Upper lobe of left lung (tissue), 6 donors: Measurements from ENCODE around the gene SKIC8. TPM values are rescaled to one million over a fixed set of nuclear protein-coding genes. Genes with fewer than 3 reads are reported as not detected.

ENCODE experiments used
- ATAC-seq, 2 donors: fragments of 200-7000 bp; cut with Tn5 transposase; one replicate each; pipeline ENCODE4 v1.9.1; 2022; ENCODE audit warnings: mild to moderate bottlenecking in 2 of 2, moderate library complexity in 2 of 2; ENCODE audit not compliant: low FRiP score in 2 of 2
- DNase-seq, 2 donors: peaks; one replicate each; pipeline ENCODE4 v3.0.0-alpha.2; 2019 to 2020
- H3K27ac ChIP-seq, 4 donors: fragments of 200-600 bp; sonication (generic); one replicate each; pipeline ENCODE4 v1.5.1; 2016 to 2019
- H3K27me3 ChIP-seq, 4 donors: fragments of 200-600 bp; sonication (generic); one replicate each; pipeline ENCODE4 v1.5.1; 2017 to 2019
- H3K36me3 ChIP-seq, 4 donors: fragments of 200-600 bp; sonication (generic); one replicate each; pipeline ENCODE4 v1.5.1; 2016 to 2019
- H3K4me1 ChIP-seq, 4 donors: fragments of 200-600 bp; sonication (generic); one replicate each; pipeline ENCODE4 v1.5.1; 2018 to 2019
- H3K4me3 ChIP-seq, 4 donors: fragments of 200-600 bp; sonication (generic); one replicate each; pipeline ENCODE4 v1.5.1; 2017 to 2019; ENCODE audit warnings: mild to moderate bottlenecking in 2 of 4, moderate library complexity in 1 of 4
- H3K9me3 ChIP-seq, 4 donors: fragments of 200-600 bp; sonication (generic); one replicate each; pipeline ENCODE4 v1.5.1; 2018 to 2019
- CTCF ChIP-seq, 6 experiments: fragments of 450-650 bp in 4 of 6; fragments of 200-600 bp in 2 of 6; sonication (generic) in 2 of 6; IDR thresholded peaks; one replicate each; pipeline ENCODE4 v1.5.1; 2016 to 2019; ENCODE audit warnings: antibody characterized with exemption in 6 of 6
- EP300 ChIP-seq, 4 donors: sonication (generic); formaldehyde crosslinking; IDR thresholded peaks; one replicate each; pipeline ENCODE4 v1.5.1; 2017; ENCODE audit warnings: antibody characterized with exemption in 4 of 4, control low read depth in 2 of 4
- POLR2A ChIP-seq, 4 donors: fragments of 450-650 bp; IDR thresholded peaks; one replicate each; pipeline ENCODE4 v1.5.1; 2016 to 2017; ENCODE audit warnings: antibody characterized with exemption in 4 of 4, mild to moderate bottlenecking in 2 of 4
- POLR2AphosphoS5 ChIP-seq, 2 donors: sonication (generic); formaldehyde crosslinking; IDR thresholded peaks; one replicate each; pipeline ENCODE4 v1.5.1; 2017; ENCODE audit warnings: antibody characterized with exemption in 2 of 2
- WGBS, 2 donors: methylation state at CpG; one replicate each; pipeline ENCODE4 v1.1.5; 2017 to 2018; 5-methylcytosine and 5-hydroxymethylcytosine counted together
- total RNA-seq, 6 donors: library from RNA; depleted of rRNA in 4 of 6; stranded (reverse); fragments of >200 nt in 4 of 6; gene quantifications; one replicate each; pipeline versions ENCODE4 v1.1.0 to v1.2.1, GENCODE V29; 2016 to 2021
- donor health status: DM: no; HTN: no; CAD: no; lungs with moderate emphysema.
- donor health status: DM: no; HTN: yes; CAD: no; lungs with severe emphysema.

Gene SKIC8
- total RNA-seq, 6 donors from 2014 or later = 33.6 to 67.1 (median 50.3) TPM

DNA sequence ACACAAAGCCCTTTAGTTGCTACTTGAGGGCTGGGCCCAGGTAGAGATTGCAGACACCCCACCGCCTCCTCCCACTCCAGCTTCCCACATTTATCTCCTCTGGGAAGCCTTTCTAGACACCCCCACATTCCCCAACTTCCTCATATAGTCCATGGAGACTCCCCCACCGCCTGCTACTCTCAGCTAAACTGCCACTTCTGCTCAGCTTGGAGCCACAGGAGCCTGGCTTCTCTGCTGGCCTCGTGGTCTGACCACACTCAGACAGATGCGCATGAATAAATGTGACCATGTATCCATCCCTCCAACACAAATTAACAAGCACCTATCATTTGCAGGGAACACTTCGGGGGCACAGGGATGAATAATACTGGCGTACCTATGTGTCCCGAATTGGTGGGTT is 54.5 kb downstream of the SKIC8 start:
- Histone ChIP-seq H3K4me1 (peaks cover 0 to 5% (median 0%) of the 10 kb centered on the region in 4 donors), H3K27ac (no peak overlapping the region), H3K4me3 (no peak overlapping the region), H3K36me3 (no peaks in the 10 kb centered on the region), H3K9me3 (no peaks in the 10 kb centered on the region), H3K27me3 (no peaks in the 10 kb centered on the region)
- no peak for TF ChIP-seq CTCF (IDR thresholded peaks at IDR 0.05)
- TF ChIP-seq EP300 (IDR thresholded peaks at IDR 0.05) = no peak
- no peak for TF ChIP-seq POLR2A (IDR thresholded peaks at IDR 0.05)
- no peak for TF ChIP-seq POLR2AphosphoS5 (IDR thresholded peaks at IDR 0.05)
- DNase-seq (no peak), ATAC-seq (no peak)
- 65 to 91% methylated on average over 5 to 7 of the region's 7 CpGs for WGBS, 2 donors

DNA sequence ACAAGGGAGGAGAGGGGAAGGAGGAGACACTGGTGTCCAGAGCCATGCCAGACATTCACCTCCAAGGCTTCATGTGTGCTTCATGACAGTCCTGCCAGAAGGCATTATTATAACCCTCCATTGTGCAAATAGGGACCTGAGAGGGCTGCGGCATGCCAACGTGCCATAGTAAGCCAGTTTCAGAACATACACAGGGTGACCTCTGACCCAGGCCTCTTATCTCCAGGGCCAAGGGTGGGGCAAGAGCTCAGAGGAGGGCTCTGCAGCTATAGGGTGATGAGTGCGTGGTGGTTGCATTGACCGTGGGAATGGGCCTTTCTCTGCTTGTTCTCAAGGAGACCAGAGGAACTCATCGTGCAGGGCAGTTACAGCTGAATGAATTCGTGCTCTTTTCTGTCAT is 55.3 kb downstream of the SKIC8 start:
- no peak for ATAC-seq

GRCh38 chr15:78243491-78243941 is 55.9 kb downstream of the SKIC8 start:
- Histone ChIP-seq H3K27me3 (no peaks in the 10 kb centered on the region), H3K4me1 (peaks cover 0 to 5% (median 0%) of the 10 kb centered on the region in 4 donors), H3K4me3 (no peak overlapping the region), H3K27ac (no peak overlapping the region), H3K9me3 (no peaks in the 10 kb centered on the region), H3K36me3 (no peaks in the 10 kb centered on the region)
- ATAC-seq (no peak), DNase-seq (peak in 1 of 2 donors; percentile 44)
- WGBS, 2 donors = 50 to 60% methylated on average over 3 to 6 of the region's 6 CpGs
- no peak for TF ChIP-seq POLR2AphosphoS5 (IDR thresholded peaks at IDR 0.05)
- no peak for TF ChIP-seq CTCF (IDR thresholded peaks at IDR 0.05)
- TF ChIP-seq EP300 (IDR thresholded peaks at IDR 0.05) = no peak
- no peak for TF ChIP-seq POLR2A (IDR thresholded peaks at IDR 0.05)

More for the DNA sequence above, 55.3 kb downstream of the SKIC8 start:
- Histone ChIP-seq H3K36me3 (no peaks in the 10 kb centered on the region), H3K27ac (no peak overlapping the region), H3K27me3 (no peaks in the 10 kb centered on the region), H3K9me3 (no peaks in the 10 kb centered on the region), H3K4me1 (peaks cover 0 to 5% (median 0%) of the 10 kb centered on the region in 4 donors), H3K4me3 (no peak overlapping the region)
- WGBS, 2 donors = 62 to 81% methylated on average over 6 of the region's 6 CpGs
- no peak for TF ChIP-seq POLR2AphosphoS5 (IDR thresholded peaks at IDR 0.05)
- TF ChIP-seq EP300 (IDR thresholded peaks at IDR 0.05) = no peak
- TF ChIP-seq CTCF (IDR thresholded peaks at IDR 0.05) = no peak
- no peak for TF ChIP-seq POLR2A (IDR thresholded peaks at IDR 0.05)
- no peak for DNase-seq

DNA sequence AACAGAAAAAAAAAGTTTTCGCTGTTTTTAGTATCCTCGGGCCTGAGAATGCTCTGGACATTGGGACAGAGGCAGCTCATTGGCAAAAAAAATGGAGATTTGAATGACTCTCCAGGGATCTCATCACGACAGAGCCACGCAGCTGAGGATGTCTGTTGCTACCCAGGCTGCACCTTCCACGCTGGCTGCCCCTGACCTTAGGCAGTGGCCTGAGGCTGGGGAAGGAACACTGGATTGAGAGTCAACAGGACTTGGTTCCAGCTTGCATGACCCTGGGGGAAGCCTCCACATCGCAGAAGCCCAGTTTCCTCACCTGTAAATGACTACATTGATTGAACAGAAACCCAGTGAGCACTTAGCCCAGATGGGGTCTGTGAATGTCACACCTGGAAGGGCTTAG is 56.4 kb downstream of the SKIC8 start:
- no peak for DNase-seq
- Histone ChIP-seq H3K9me3 (no peaks in the 10 kb centered on the region), H3K4me3 (no peak overlapping the region), H3K27ac (no peak overlapping the region), H3K27me3 (no peaks in the 10 kb centered on the region), H3K4me1 (peaks cover 0 to 5% (median 0%) of the 10 kb centered on the region in 4 donors), H3K36me3 (no peaks in the 10 kb centered on the region)
- WGBS, 2 donors = 88 to 89% methylated on average over 6 of the region's 6 CpGs
- no peak for ATAC-seq
- TF ChIP-seq POLR2A (IDR thresholded peaks at IDR 0.05) (no peak), CTCF (IDR thresholded peaks at IDR 0.05) (no peak), POLR2AphosphoS5 (IDR thresholded peaks at IDR 0.05) (no peak), EP300 (IDR thresholded peaks at IDR 0.05) (no peak)

DNA sequence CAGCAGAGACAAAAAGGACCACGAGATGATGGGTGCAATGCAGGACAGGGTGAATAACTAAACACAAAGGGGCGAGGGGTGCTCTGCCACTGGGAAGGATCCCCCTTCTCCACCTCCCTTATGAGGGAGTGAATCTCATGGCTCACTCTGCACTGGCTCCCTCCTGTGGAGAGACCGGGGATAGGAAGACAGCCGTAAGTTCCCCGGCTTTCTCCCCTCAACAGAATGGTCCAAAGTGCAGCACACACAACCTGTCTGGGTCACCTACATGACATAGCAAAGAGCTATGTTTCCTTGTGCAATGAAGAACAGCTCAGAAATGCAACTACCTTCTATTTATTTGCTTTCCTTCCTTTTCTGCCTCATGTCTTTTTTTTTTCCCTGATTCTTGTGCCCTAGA is 57.3 kb downstream of the SKIC8 start:
- DNase-seq (no peak), ATAC-seq (peak in 1 of 2 donors; percentile 32)
- Histone ChIP-seq H3K4me3 (no peak overlapping the region), H3K27ac (no peak overlapping the region), H3K27me3 (no peaks in the 10 kb centered on the region), H3K36me3 (no peaks in the 10 kb centered on the region), H3K4me1 (peaks cover 0 to 5% (median 0%) of the 10 kb centered on the region in 4 donors), H3K9me3 (no peaks in the 10 kb centered on the region)
- no peak for TF ChIP-seq POLR2AphosphoS5 (IDR thresholded peaks at IDR 0.05)
- peak in 2 of 6 experiments; percentile 9 to 15 for TF ChIP-seq CTCF (IDR thresholded peaks at IDR 0.05)
- TF ChIP-seq POLR2A (IDR thresholded peaks at IDR 0.05) = no peak
- WGBS, 2 donors = 75 to 77% methylated on average over 5 of the region's 5 CpGs
